Measurements from ENCODE around the gene MUTYH. TPM values are rescaled to one million over a fixed set of nuclear protein-coding genes. Genes with fewer than 3 reads are reported as not detected.
A peak's percentile ranks its signal among the peaks of the same experiment; 100 is the strongest.

MUTYH gene
- total and polyA plus RNA-seq, 9 of the 15 experiments (the other 6 are each of a cell fraction or from before 2014, with no cell fraction given): 3.4 to 53.5 (median 29.0) TPM

DNA sequence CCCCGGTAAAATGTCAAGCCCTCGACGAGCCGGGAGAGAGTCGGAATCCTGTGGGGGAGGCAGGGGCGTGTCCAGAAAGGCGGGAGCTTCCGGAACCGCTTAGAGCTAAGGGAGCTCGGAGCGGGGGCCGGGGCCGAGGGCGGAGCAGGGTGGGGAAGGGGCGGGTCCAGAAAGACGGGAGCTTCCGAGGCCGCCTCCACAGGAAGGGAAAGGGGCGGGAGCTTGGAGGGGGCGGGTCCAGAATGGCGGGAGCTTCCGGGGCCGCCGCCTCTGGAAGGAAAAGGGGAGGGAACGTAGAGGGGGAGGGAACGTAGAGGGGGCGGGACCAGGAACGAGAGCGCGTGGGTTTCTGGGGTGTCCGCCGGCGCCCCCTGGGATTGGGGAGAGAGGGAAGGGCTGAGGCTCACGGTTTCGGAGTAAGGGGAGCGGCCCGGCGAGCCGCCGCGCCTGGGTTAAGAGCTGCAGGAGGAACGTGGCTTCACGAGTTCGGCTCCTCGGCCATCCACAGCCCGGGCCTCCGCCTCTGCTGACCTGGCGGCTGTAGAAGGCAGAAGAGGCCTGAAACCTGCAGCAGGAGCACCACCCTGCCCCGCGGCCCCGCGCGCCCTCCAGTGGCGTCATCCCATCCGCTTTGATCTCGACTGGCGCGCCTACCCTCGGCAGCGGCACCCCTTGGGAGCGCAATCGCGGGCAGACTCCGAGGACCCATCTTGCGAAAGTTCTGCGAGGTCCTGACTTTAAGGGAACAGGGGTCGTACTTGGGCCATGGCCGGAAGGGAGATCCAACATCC is 36.5 kb downstream of the MUTYH start (continued):
- TF ChIP-seq, protein P1, sequence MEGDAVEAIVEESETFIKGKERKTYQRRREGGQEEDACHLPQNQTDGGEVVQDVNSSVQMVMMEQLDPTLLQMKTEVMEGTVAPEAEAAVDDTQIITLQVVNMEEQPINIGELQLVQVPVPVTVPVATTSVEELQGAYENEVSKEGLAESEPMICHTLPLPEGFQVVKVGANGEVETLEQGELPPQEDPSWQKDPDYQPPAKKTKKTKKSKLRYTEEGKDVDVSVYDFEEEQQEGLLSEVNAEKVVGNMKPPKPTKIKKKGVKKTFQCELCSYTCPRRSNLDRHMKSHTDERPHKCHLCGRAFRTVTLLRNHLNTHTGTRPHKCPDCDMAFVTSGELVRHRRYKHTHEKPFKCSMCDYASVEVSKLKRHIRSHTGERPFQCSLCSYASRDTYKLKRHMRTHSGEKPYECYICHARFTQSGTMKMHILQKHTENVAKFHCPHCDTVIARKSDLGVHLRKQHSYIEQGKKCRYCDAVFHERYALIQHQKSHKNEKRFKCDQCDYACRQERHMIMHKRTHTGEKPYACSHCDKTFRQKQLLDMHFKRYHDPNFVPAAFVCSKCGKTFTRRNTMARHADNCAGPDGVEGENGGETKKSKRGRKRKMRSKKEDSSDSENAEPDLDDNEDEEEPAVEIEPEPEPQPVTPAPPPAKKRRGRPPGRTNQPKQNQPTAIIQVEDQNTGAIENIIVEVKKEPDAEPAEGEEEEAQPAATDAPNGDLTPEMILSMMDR (IDR thresholded peaks at IDR 0.05 in 2 of 3, conservative IDR thresholded peaks at IDR 0.05 in 1 of 3; ENCODE audit: insufficient read depth in 2 of 3, low read depth in 1 of 3, low read length in 3 of 3): peak; percentile 95 to 99 (median 95)
- TF ChIP-seq EGR1 (conservative IDR thresholded peaks at IDR 0.05) (peak; percentile 97), KLF13 (tag; IDR thresholded peaks at IDR 0.05; ENCODE audit: borderline replicate concordance, low read depth) (peak; percentile 85), TCF7 (IDR thresholded peaks at IDR 0.05; ENCODE audit: borderline replicate concordance) (peak; percentile 100), HDAC1 (IDR thresholded peaks at IDR 0.05) (peak in 1 of 2 experiments; percentile 85; a peak in 2 of 4 replicates), SMAD2 (IDR thresholded peaks at IDR 0.05; ENCODE audit: low read depth, low read length) (no peak), SMC3 (conservative IDR thresholded peaks at IDR 0.05; ENCODE audit: insufficient read depth, low read depth, low read length) (peak; percentile 96), ZZZ3 (IDR thresholded peaks at IDR 0.05) (peak; percentile 87; the same call in 1 of the 2 replicates), EHMT2 (IDR thresholded peaks at IDR 0.05) (peak; percentile 53; the same call in 1 of the 2 replicates), SP1 (CRISPR knock-in tag; IDR thresholded peaks at IDR 0.05) (peak; percentile 98), SMAD4 (CRISPR knock-in tag; conservative IDR thresholded peaks at IDR 0.05) (peak; percentile 80; the same call in 1 of the 2 replicates)
- TF ChIP-seq, protein P2, sequence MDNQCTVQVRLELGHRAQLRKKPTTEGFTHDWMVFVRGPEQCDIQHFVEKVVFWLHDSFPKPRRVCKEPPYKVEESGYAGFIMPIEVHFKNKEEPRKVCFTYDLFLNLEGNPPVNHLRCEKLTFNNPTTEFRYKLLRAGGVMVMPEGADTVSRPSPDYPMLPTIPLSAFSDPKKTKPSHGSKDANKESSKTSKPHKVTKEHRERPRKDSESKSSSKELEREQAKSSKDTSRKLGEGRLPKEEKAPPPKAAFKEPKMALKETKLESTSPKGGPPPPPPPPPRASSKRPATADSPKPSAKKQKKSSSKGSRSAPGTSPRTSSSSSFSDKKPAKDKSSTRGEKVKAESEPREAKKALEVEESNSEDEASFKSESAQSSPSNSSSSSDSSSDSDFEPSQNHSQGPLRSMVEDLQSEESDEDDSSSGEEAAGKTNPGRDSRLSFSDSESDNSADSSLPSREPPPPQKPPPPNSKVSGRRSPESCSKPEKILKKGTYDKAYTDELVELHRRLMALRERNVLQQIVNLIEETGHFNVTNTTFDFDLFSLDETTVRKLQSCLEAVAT (IDR thresholded peaks at IDR 0.05): peak; percentile 91 to 95
- TF ChIP-seq, protein P3, sequence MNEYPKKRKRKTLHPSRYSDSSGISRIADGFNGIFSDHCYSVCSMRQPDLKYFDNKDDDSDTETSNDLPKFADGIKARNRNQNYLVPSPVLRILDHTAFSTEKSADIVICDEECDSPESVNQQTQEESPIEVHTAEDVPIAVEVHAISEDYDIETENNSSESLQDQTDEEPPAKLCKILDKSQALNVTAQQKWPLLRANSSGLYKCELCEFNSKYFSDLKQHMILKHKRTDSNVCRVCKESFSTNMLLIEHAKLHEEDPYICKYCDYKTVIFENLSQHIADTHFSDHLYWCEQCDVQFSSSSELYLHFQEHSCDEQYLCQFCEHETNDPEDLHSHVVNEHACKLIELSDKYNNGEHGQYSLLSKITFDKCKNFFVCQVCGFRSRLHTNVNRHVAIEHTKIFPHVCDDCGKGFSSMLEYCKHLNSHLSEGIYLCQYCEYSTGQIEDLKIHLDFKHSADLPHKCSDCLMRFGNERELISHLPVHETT (CRISPR knock-in tag; conservative IDR thresholded peaks at IDR 0.05 in 1 of 2, IDR thresholded peaks at IDR 0.05 in 1 of 2): peak in 1 of 2 experiments; percentile 79; a peak in 2 of 4 replicates
- TF ChIP-seq, protein P4, sequence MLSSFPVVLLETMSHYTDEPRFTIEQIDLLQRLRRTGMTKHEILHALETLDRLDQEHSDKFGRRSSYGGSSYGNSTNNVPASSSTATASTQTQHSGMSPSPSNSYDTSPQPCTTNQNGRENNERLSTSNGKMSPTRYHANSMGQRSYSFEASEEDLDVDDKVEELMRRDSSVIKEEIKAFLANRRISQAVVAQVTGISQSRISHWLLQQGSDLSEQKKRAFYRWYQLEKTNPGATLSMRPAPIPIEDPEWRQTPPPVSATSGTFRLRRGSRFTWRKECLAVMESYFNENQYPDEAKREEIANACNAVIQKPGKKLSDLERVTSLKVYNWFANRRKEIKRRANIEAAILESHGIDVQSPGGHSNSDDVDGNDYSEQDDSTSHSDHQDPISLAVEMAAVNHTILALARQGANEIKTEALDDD (IDR thresholded peaks at IDR 0.05): no peak

All from K562 (cell line).